ENCODE results near the gene L2HGDH. TPM values are rescaled to one million over a fixed set of nuclear protein-coding genes. Genes with fewer than 3 reads are reported as not detected.

L2HGDH gene
- total and polyA plus RNA-seq, 2 of the 4 experiments (the other 2 are of a cell fraction), result 3.1 to 3.8 TPM

- H2AK9ac ChIP-seq (replicated peaks; ENCODE audit: low read depth, low read length, poor library complexity), result no peak overlapping the region
- in situ Hi-C loops (cut with MboI; ENCODE audit: low sequenced_read_pairs), result no loop called here
- H3K56ac ChIP-seq (ENCODE audit: extremely low read depth, insufficient read depth, low read length), result no peak overlapping the region
- no peaks in the 10 kb centered on the region for H3K9me3 ChIP-seq (ENCODE audit: control insufficient read depth, insufficient read depth, low read length)
- no peak for ATAC-seq (ENCODE audit: low read depth)
- peaks cover 8% of the 10 kb centered on the region for H3K9me1 ChIP-seq (ENCODE audit: insufficient read depth, low read length)
- no peak overlapping the region for H2BK120ac ChIP-seq (ENCODE audit: low read depth, low read length)
- no peak overlapping the region for H3K9ac ChIP-seq (ENCODE audit: low read depth, low read length)
- no peak overlapping the region for H2BK5ac ChIP-seq (ENCODE audit: low read depth, low read length, poor library complexity, severe bottlenecking)
- no CpG with 5 or more reads among the region's 1 CpG for WGBS, 2 experiments (ENCODE audit: extremely low coverage in 2 of 2, insufficient read length in 1 of 2)
- H3K4ac ChIP-seq (ENCODE audit: low read depth, low read length), result no peak overlapping the region
- H2AFZ ChIP-seq (replicated peaks; ENCODE audit: low read length, poor library complexity), result no peak overlapping the region
- ChIA-PET POLR2A (ENCODE audit: unreplicated experiment) (no interaction called here), CTCF (interaction anchor here (0.6 kb wide), 1 partner anchor 14 kb away, joined by 3 read pairs; no protein-coding TSS in a partner anchor)
- no TSS peak for BruUV-seq (replicated peaks)
- H3K27me3 ChIP-seq (ENCODE audit: control insufficient read depth, insufficient read depth, low read length), result no peaks in the 10 kb centered on the region
- no peak overlapping the region for H3K4me3 ChIP-seq (ENCODE audit: insufficient read depth, low read depth, low read length)
- H3K18ac ChIP-seq (ENCODE audit: low read depth, low read length), result no peak overlapping the region; the same call in 1 of the 2 replicates
- peak overlapping the region; percentile 25; the same call in 1 of the 2 replicates for H3K23ac ChIP-seq (ENCODE audit: low read depth, low read length)
- H3K4me2 ChIP-seq (ENCODE audit: low read depth, low read length), result no peak overlapping the region; the same call in 1 of the 2 replicates
- 0 out of 2 replicates have a peak overlapping the region, but pooled peaks have one; percentile 16 for H4K5ac ChIP-seq (ENCODE audit: low read depth, low read length)
- no peak overlapping the region for H2BK15ac ChIP-seq (ENCODE audit: low read depth, low read length)
- no peaks in the 10 kb centered on the region for H3K36me3 ChIP-seq (ENCODE audit: control insufficient read depth, insufficient read depth, low read length)
- H3K27ac ChIP-seq (ENCODE audit: insufficient read depth, low read length), result no peak overlapping the region
- H3K14ac ChIP-seq (replicated peaks; ENCODE audit: low read depth, low read length), result 0 out of 2 replicates have a peak overlapping the region, but pooled peaks have one; percentile 1
- intact Hi-C loops (cut with micrococcal nuclease), result no loop called here
- no peak overlapping the region for H4K91ac ChIP-seq (ENCODE audit: insufficient read depth, low read depth, low read length)
- H4K8ac ChIP-seq (ENCODE audit: low read depth in 2 of 2, low read length in 2 of 2), result no peak overlapping the region
- dilution Hi-C loops (cut with HindIII; ENCODE audit: low sequenced_read_pairs, unreplicated experiment), result no loop called here
- peak overlapping the region; percentile 11; the same call in 1 of the 2 replicates for H2AK5ac ChIP-seq (ENCODE audit: low read depth, low read length)
- H3K79me1 ChIP-seq (ENCODE audit: low read depth in 1 of 2, low read length in 2 of 2), result peaks cover 5 to 37% of the 10 kb centered on the region in 2 experiments; a peak in 3 of 4 replicates
- peaks cover 9% of the 10 kb centered on the region for H3K4me1 ChIP-seq (ENCODE audit: control insufficient read depth, insufficient read depth, low read length)
- DNase-seq, result peak; percentile 46
- TF ChIP-seq NFE2L2 (IDR thresholded peaks at IDR 0.05; ENCODE audit: low read depth, low read length) (no peak), CEBPB (IDR thresholded peaks at IDR 0.05; ENCODE audit: low read depth, low read length) (peak; percentile 83), CHD1 (IDR thresholded peaks at IDR 0.05; ENCODE audit: low read depth, low read length) (no peak)
- H2BK20ac ChIP-seq (ENCODE audit: low read depth, low read length), result no peak overlapping the region
- H4K20me1 ChIP-seq (ENCODE audit: insufficient read depth, low read length), result no peaks in the 10 kb centered on the region; the same call in 1 of the 2 replicates
These were observed 7.3 kb upstream of the L2HGDH start for GRCh38 chr14:50319293-50319692.

Data from IMR-90 (cell line).